ENCODE results near the gene MCF2L.

GRCh38 chr13:113084943-113085540 is 116.0 kb downstream of the MCF2L start:
- TF ChIP-seq CTCF (IDR thresholded peaks at IDR 0.05) (no peak), ZFP36 (IDR thresholded peaks at IDR 0.05; ENCODE audit: borderline replicate concordance, partially characterized antibody) (no peak), CHD4 (IDR thresholded peaks at IDR 0.05; ENCODE audit: borderline replicate concordance) (no peak), BHLHE40 (IDR thresholded peaks at IDR 0.05; ENCODE audit: low read depth, low read length) (no peak), EP300 (IDR thresholded peaks at IDR 0.05) (no peak)
- TF ChIP-seq, protein P1, sequence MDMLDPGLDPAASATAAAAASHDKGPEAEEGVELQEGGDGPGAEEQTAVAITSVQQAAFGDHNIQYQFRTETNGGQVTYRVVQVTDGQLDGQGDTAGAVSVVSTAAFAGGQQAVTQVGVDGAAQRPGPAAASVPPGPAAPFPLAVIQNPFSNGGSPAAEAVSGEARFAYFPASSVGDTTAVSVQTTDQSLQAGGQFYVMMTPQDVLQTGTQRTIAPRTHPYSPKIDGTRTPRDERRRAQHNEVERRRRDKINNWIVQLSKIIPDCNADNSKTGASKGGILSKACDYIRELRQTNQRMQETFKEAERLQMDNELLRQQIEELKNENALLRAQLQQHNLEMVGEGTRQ (IDR thresholded peaks at IDR 0.05): no peak
- TF ChIP-seq, protein P2, sequence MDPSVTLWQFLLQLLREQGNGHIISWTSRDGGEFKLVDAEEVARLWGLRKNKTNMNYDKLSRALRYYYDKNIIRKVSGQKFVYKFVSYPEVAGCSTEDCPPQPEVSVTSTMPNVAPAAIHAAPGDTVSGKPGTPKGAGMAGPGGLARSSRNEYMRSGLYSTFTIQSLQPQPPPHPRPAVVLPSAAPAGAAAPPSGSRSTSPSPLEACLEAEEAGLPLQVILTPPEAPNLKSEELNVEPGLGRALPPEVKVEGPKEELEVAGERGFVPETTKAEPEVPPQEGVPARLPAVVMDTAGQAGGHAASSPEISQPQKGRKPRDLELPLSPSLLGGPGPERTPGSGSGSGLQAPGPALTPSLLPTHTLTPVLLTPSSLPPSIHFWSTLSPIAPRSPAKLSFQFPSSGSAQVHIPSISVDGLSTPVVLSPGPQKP (IDR thresholded peaks at IDR 0.05; ENCODE audit: low read depth, low read length): no peak

All from A549 (cell line).